HEK293 (cell line): ENCODE data around the gene SELPLG.

Experiments used
- CTCF ChIA-PET: fragments of 350-600 bp; formaldehyde crosslinking; extraction: SDS; loops from one replicate; lab custom pipeline; 2021; ENCODE audit warnings: antibody characterized with exemption; lab: Yijun Ruan, JAX
- POLR2A ChIA-PET: fragments of 300-600 bp; formaldehyde crosslinking; extraction: SDS; loops from one replicate; lab custom pipeline; 2020; ENCODE audit warnings: antibody characterized with exemption, inconsistent platforms; lab: Yijun Ruan, JAX
- H3K27ac ChIP-seq: fragments of 200-500 bp; sonication (Bioruptor generic); 2 replicates; pipeline ENCODE4 v1.5.1; 2014; ENCODE audit warnings: low read depth, low read length, control low read depth, inconsistent platforms; ENCODE audit errors: extremely low read depth
- H3K36me3 ChIP-seq, 2 experiments: fragments of 200-500 bp in 1 of 2; sonication (Bioruptor generic) in 1 of 2; 1 replicate in 1 of 2; 2 replicates in 1 of 2; pipeline ENCODE4 v1.5.1; 2014 to 2017; ENCODE audit warnings: inconsistent platforms in 2 of 2, low read length in 2 of 2; ENCODE audit not compliant: control insufficient read depth in 2 of 2, insufficient read depth in 1 of 2
- H3K4me1 ChIP-seq: fragments of 200-500 bp; sonication (Bioruptor generic); 2 replicates; pipeline ENCODE4 v1.5.1; 2014; ENCODE audit warnings: mild to moderate bottlenecking, low read length, inconsistent platforms; ENCODE audit not compliant: control insufficient read depth, insufficient read depth
- H3K4me3 ChIP-seq: 2 replicates; pipeline ENCODE4 v1.5.1; 2011; ENCODE audit warnings: low read depth, mild to moderate bottlenecking, control low read depth, low read length, moderate library complexity
- H3K9me3 ChIP-seq: fragments of 200-500 bp; sonication (Bioruptor generic); 2 replicates; pipeline ENCODE4 v1.5.1; 2014; ENCODE audit warnings: low read depth, low read length, inconsistent platforms; ENCODE audit not compliant: control insufficient read depth, insufficient read depth
- EGR2 ChIP-seq: fragments of 450-650 bp; formaldehyde crosslinking; IDR thresholded peaks from 2 replicates; pipeline ENCODE4 v1.5.1; 2016; ENCODE audit warnings: low read depth, missing biosample characterization, missing genetic modification characterization
- HOXA7 ChIP-seq: sonication (generic); formaldehyde crosslinking; IDR thresholded peaks from 2 replicates; pipeline ENCODE4 v1.8.1; 2022; ENCODE audit warnings: missing genetic modification reagents, borderline replicate concordance
- IKZF3 ChIP-seq: fragments of 450-650 bp; IDR thresholded peaks from 2 replicates; pipeline ENCODE4 v1.5.0; 2018; ENCODE audit warnings: missing biosample characterization, mild to moderate bottlenecking, missing genetic modification characterization, moderate library complexity
- KLF7 ChIP-seq: fragments of 450-650 bp; formaldehyde crosslinking; IDR thresholded peaks from 2 replicates; pipeline ENCODE4 v1.5.1; 2016; ENCODE audit warnings: missing biosample characterization, missing genetic modification characterization, borderline replicate concordance
- OSR2 ChIP-seq: fragments of 450-650 bp; formaldehyde crosslinking; IDR thresholded peaks from 2 replicates; pipeline ENCODE4 v1.5.1; 2016; ENCODE audit warnings: missing biosample characterization, missing genetic modification characterization
- SP2 ChIP-seq: fragments of 450-650 bp; formaldehyde crosslinking; IDR thresholded peaks from 2 replicates; pipeline ENCODE4 v1.5.1; 2016; ENCODE audit warnings: missing biosample characterization, missing genetic modification characterization
- SP3 ChIP-seq: fragments of 450-650 bp; formaldehyde crosslinking; IDR thresholded peaks from 2 replicates; pipeline ENCODE4 v1.5.1; 2016; ENCODE audit warnings: missing biosample characterization, missing genetic modification characterization
- ZBTB6 ChIP-seq: fragments of 450-650 bp; formaldehyde crosslinking; IDR thresholded peaks from 2 replicates; pipeline ENCODE4 v1.5.1; 2017; ENCODE audit warnings: missing biosample characterization, missing genetic modification characterization
- ZBTB7A ChIP-seq: fragments of 450-650 bp; formaldehyde crosslinking; IDR thresholded peaks from 2 replicates; pipeline ENCODE4 v1.5.1; 2016; ENCODE audit warnings: low read depth, missing biosample characterization, missing genetic modification characterization
- ZFHX2 ChIP-seq: fragments of 450-650 bp; formaldehyde crosslinking; conservative IDR thresholded peaks from 2 replicates; pipeline ENCODE4 v1.5.1; 2016; ENCODE audit warnings: missing biosample characterization, missing genetic modification characterization
- ZFP3 ChIP-seq: fragments of 450-650 bp; formaldehyde crosslinking; IDR thresholded peaks from 2 replicates; pipeline ENCODE4 v1.5.1; 2016; ENCODE audit warnings: low read depth, missing biosample characterization, missing genetic modification characterization
- ZNF132 ChIP-seq: fragments of 450-650 bp; formaldehyde crosslinking; IDR thresholded peaks from 2 replicates; pipeline ENCODE4 v1.5.1; 2017; ENCODE audit warnings: missing biosample characterization, missing genetic modification characterization, borderline replicate concordance
- ZNF133 ChIP-seq: fragments of 450-650 bp; formaldehyde crosslinking; IDR thresholded peaks from 2 replicates; pipeline ENCODE4 v1.5.1; 2016; ENCODE audit warnings: missing biosample characterization, missing genetic modification characterization
- ZNF175 ChIP-seq: fragments of 450-650 bp; formaldehyde crosslinking; IDR thresholded peaks from 2 replicates; pipeline ENCODE4 v1.5.1; 2016; ENCODE audit warnings: missing biosample characterization, missing genetic modification characterization
- ZNF211 ChIP-seq: fragments of 450-650 bp; formaldehyde crosslinking; IDR thresholded peaks from 2 replicates; pipeline ENCODE4 v1.5.1; 2016; ENCODE audit warnings: low read depth, missing biosample characterization, missing genetic modification characterization
- ZNF223 ChIP-seq: fragments of 450-650 bp; formaldehyde crosslinking; IDR thresholded peaks from 2 replicates; pipeline ENCODE4 v1.5.1; 2016; ENCODE audit warnings: missing biosample characterization, missing genetic modification characterization
- ZNF266 ChIP-seq: fragments of 450-650 bp; formaldehyde crosslinking; IDR thresholded peaks from 2 replicates; pipeline ENCODE4 v1.5.1; 2016; ENCODE audit warnings: missing biosample characterization, missing genetic modification characterization, low read depth
- ZNF274 ChIP-seq, 2 experiments: fragments of 200-500 bp in 1 of 2; fragments of 450-650 bp in 1 of 2; sonication (Bioruptor generic) in 1 of 2; formaldehyde crosslinking in 1 of 2; IDR thresholded peaks; 2 replicates each; pipeline versions ENCODE4 v1.5.1 to v1.6.1; 2014 to 2016; ENCODE audit warnings: borderline replicate concordance in 1 of 2, inconsistent platforms in 1 of 2, low read length in 1 of 2, missing biosample characterization in 1 of 2, missing genetic modification characterization in 1 of 2
- ZNF366 ChIP-seq: fragments of 450-650 bp; formaldehyde crosslinking; conservative IDR thresholded peaks from 2 replicates; pipeline ENCODE4 v1.5.1; 2016; ENCODE audit warnings: missing biosample characterization, missing genetic modification characterization
- ZNF394 ChIP-seq: fragments of 450-650 bp; formaldehyde crosslinking; IDR thresholded peaks from 2 replicates; pipeline ENCODE4 v1.5.1; 2016; ENCODE audit warnings: missing biosample characterization, missing genetic modification characterization, mild to moderate bottlenecking, moderate library complexity, borderline replicate concordance
- ZNF530 ChIP-seq: fragments of 450-650 bp; formaldehyde crosslinking; IDR thresholded peaks from 2 replicates; pipeline ENCODE4 v1.5.1; 2016; ENCODE audit warnings: low read depth, missing biosample characterization, missing genetic modification characterization
- ZNF544 ChIP-seq: fragments of 450-650 bp; formaldehyde crosslinking; IDR thresholded peaks from 2 replicates; pipeline ENCODE4 v1.5.0; 2017; ENCODE audit warnings: missing biosample characterization, missing genetic modification characterization
- ZNF549 ChIP-seq: fragments of 450-650 bp; IDR thresholded peaks from 2 replicates; pipeline ENCODE4 v1.5.1; 2018; ENCODE audit warnings: missing biosample characterization, missing genetic modification characterization, mild to moderate bottlenecking, inconsistent platforms, moderate library complexity
- ZNF585B ChIP-seq: fragments of 450-650 bp; formaldehyde crosslinking; IDR thresholded peaks from 2 replicates; pipeline ENCODE4 v1.5.1; 2016; ENCODE audit warnings: missing biosample characterization, missing genetic modification characterization
- ZNF600 ChIP-seq: fragments of 450-650 bp; formaldehyde crosslinking; IDR thresholded peaks from 2 replicates; pipeline ENCODE4 v1.5.1; 2016; ENCODE audit warnings: missing biosample characterization, missing genetic modification characterization
- ZNF658 ChIP-seq: fragments of 450-650 bp; formaldehyde crosslinking; IDR thresholded peaks from 2 replicates; pipeline ENCODE4; 2016; ENCODE audit warnings: missing biosample characterization, missing genetic modification characterization
- ZNF707 ChIP-seq: fragments of 450-650 bp; formaldehyde crosslinking; IDR thresholded peaks from 2 replicates; pipeline ENCODE4 v1.5.1; 2016; ENCODE audit warnings: missing biosample characterization, missing genetic modification characterization
- ZNF785 ChIP-seq: fragments of 450-650 bp; formaldehyde crosslinking; IDR thresholded peaks from 2 replicates; pipeline ENCODE4 v1.5.1; 2016; ENCODE audit warnings: missing biosample characterization, missing genetic modification characterization
- ZNF791 ChIP-seq: fragments of 450-650 bp; formaldehyde crosslinking; IDR thresholded peaks from 2 replicates; pipeline ENCODE4 v1.5.1; 2016; ENCODE audit warnings: missing biosample characterization, missing genetic modification characterization
- ZNF792 ChIP-seq: fragments of 450-650 bp; formaldehyde crosslinking; IDR thresholded peaks from 2 replicates; pipeline ENCODE4 v1.5.1; 2016; ENCODE audit warnings: missing biosample characterization, missing genetic modification characterization
- ZSCAN18 ChIP-seq: fragments of 450-650 bp; formaldehyde crosslinking; IDR thresholded peaks from 2 replicates; pipeline ENCODE4 v1.5.1; 2016; ENCODE audit warnings: missing biosample characterization, missing genetic modification characterization
- TF ChIP-seq, protein P1 (sequence below): fragments of 450-650 bp; formaldehyde crosslinking; IDR thresholded peaks from 2 replicates; pipeline ENCODE4 v1.5.1; 2016; ENCODE audit warnings: missing biosample characterization, missing genetic modification characterization
- TF ChIP-seq, protein P2 (sequence below): fragments of 450-650 bp; formaldehyde crosslinking; IDR thresholded peaks from 2 replicates; pipeline ENCODE4 v1.5.1; 2016; ENCODE audit warnings: missing biosample characterization, missing genetic modification characterization

Gene SELPLG

GRCh38 chr12:108580531-108580930, 53.2 kb downstream of the SELPLG start:
- H3K4me3 ChIP-seq = no peak overlapping the region
- TF ChIP-seq, protein P1, sequence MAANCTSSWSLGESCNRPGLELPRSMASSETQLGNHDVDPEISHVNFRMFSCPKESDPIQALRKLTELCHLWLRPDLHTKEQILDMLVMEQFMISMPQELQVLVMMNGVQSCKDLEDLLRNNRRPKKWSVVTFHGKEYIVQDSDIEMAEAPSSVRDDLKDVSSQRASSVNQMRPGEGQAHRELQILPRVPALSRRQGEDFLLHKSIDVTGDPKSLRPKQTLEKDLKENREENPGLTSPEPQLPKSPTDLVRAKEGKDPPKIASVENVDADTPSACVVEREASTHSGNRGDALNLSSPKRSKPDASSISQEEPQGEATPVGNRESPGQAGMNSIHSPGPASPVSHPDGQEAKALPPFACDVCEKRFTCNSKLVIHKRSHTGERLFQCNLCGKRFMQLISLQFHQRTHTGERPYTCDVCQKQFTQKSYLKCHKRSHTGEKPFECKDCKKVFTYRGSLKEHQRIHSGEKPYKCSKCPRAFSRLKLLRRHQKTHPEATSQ = no peak
- TF ChIP-seq ZNF791 (tag by site-specific recombination) = no peak
- no peak for TF ChIP-seq ZNF658
- no peak for TF ChIP-seq ZNF266 (tag by site-specific recombination)
- TF ChIP-seq ZNF133 = no peak
- TF ChIP-seq ZNF530 = no peak
- TF ChIP-seq SP3 (tag by site-specific recombination) = no peak
- no peak for TF ChIP-seq ZFP3
- TF ChIP-seq ZBTB7A (tag by site-specific recombination) = no peak
- no peak for TF ChIP-seq ZNF549
- no peak for TF ChIP-seq HOXA7 (CRISPR knock-in tag)
- ChIA-PET CTCF (no interaction called here), POLR2A (no interaction called here)
- H3K9me3 ChIP-seq = no peaks in the 10 kb centered on the region
- H3K4me1 ChIP-seq = no peaks in the 10 kb centered on the region
- no peaks in the 10 kb centered on the region for H3K36me3 ChIP-seq
- H3K27ac ChIP-seq = no peak overlapping the region

DNA sequence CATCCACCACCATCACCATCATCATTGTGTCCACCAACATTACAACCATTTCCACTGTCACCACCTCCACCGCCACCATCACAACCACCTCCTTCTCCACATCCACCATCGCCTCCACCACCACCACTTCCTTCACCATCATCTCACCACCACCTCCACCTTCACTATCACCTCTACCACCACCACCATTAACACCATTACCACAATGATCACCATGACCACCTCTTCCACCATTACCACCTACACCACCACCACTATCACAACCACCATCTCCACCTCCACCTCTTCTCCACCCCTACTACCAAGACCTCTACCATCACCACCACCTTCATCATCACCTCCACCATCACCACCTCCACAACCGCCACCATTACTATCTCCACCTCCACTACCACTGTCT, 54.9 kb downstream of the SELPLG start:
- ChIA-PET CTCF (no interaction called here), POLR2A (no interaction called here)
- Histone ChIP-seq H3K4me3 (no peak overlapping the region), H3K9me3 (no peaks in the 10 kb centered on the region), H3K36me3 (no peaks in the 10 kb centered on the region), H3K4me1 (no peaks in the 10 kb centered on the region), H3K27ac (no peak overlapping the region)
- TF ChIP-seq SP2 (tag by site-specific recombination) = no peak
- TF ChIP-seq ZBTB6 (tag by site-specific recombination) = no peak
- TF ChIP-seq ZNF394 = no peak
- TF ChIP-seq ZNF211 = no peak
- TF ChIP-seq ZSCAN18 (tag by site-specific recombination) = no peak
- no peak for TF ChIP-seq ZNF132 (tag by site-specific recombination)
- TF ChIP-seq ZNF785 (tag by site-specific recombination) = no peak
- TF ChIP-seq OSR2 (tag by site-specific recombination) = no peak
- TF ChIP-seq ZNF274 (IDR thresholded peaks at IDR 0.05; ENCODE audit: low read length) = no peak
- TF ChIP-seq ZNF274 (tag by site-specific recombination; IDR thresholded peaks at IDR 0.05; ENCODE audit: borderline replicate concordance) = no peak
- no peak for TF ChIP-seq ZNF600 (tag by site-specific recombination)
- no peak for TF ChIP-seq ZNF792 (tag by site-specific recombination)
- peak; percentile 98 for TF ChIP-seq EGR2 (tag by site-specific recombination)
- TF ChIP-seq, protein P2, sequence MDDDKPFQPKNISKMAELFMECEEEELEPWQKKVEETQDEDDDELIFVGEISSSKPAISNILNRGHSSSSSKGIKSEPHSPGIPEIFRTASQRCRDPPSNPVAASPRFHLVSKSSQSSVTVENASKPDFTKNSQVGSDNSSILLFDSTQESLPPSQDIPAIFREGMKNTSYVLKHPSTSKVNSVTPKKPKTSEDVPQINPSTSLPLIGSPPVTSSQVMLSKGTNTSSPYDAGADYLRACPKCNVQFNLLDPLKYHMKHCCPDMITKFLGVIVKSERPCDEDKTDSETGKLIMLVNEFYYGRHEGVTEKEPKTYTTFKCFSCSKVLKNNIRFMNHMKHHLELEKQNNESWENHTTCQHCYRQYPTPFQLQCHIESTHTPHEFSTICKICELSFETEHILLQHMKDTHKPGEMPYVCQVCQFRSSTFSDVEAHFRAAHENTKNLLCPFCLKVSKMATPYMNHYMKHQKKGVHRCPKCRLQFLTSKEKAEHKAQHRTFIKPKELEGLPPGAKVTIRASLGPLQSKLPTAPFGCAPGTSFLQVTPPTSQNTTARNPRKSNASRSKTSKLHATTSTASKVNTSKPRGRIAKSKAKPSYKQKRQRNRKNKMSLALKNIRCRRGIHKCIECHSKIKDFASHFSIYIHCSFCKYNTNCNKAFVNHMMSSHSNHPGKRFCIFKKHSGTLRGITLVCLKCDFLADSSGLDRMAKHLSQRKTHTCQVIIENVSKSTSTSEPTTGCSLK = no peak
- TF ChIP-seq IKZF3 (tag by site-specific recombination) = no peak
- 0 out of 2 replicates have a peak, but pooled peaks have one; percentile 13 for TF ChIP-seq ZNF366
- TF ChIP-seq ZNF791 (tag by site-specific recombination) = peak; percentile 11; the same call in 1 of the 2 replicates
- peak; percentile 80 for TF ChIP-seq ZFHX2 (tag by site-specific recombination)
- peak; percentile 23; the same call in 1 of the 2 replicates for TF ChIP-seq ZNF585B (tag by site-specific recombination)
- TF ChIP-seq KLF7 (tag by site-specific recombination) = no peak
- TF ChIP-seq ZNF223 (tag by site-specific recombination) = no peak
- no peak for TF ChIP-seq ZNF175 (tag by site-specific recombination)
- TF ChIP-seq ZNF544 (tag by site-specific recombination) = no peak
- TF ChIP-seq ZNF707 (tag by site-specific recombination) = no peak
